ENCODE measurements around the gene CYP4B1.

CYP4B1 gene

DNA sequence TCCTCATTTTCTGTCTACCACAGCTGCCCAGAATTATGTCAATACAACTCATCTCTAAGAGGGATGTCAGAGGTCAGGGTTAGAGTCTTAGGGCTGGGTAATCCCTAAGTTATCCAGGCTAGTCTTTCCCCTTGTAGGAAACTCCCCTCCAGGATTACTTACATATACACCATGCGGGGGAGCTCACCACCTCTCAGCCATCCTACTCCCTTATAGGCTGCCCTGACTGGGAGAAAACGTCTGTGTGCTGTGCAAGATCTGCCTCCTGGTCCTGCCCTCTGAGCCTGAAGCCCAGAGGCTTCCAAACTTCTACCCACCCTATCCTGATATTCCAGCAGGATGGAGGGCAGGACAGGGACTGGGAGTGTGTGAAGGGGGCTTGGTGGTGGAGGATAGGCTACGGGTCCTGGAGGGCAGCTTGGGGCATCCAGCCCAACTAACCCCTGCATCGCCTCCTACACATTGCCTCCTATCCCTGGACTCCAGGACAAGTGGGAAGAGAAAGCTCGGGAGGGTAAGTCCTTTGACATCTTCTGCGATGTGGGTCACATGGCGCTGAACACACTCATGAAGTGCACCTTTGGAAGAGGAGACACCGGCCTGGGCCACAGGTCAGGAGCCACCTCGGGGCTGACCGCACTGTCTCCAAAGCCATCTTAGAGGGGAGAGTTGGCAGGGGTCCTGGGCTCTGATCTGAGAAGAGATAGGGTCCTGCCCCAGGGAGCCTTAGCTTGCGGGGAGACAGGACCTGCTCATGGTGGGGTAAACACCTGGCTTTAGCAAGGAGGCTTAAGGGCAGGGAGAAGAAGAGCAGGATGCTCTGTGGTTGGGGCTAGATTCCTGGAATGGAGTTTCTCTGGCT is 14.4 kb downstream of the CYP4B1 start:
- DNase-seq (ENCODE audit: low spot score) = no peak
- in situ Hi-C loops (cut with MboI; ENCODE audit: low pct_unique_long_range_greater_than_20kb, low sequenced_read_pairs, unreplicated experiment) = no loop called here
- TF ChIP-seq CTCF (IDR thresholded peaks at IDR 0.05; ENCODE audit: extremely low read depth, insufficient read depth, missing control alignments) = no peak

- TF ChIP-seq CTCF (IDR thresholded peaks at IDR 0.05; ENCODE audit: extremely low read depth, insufficient read depth, missing control alignments) = no peak
- in situ Hi-C loops (cut with MboI; ENCODE audit: low pct_unique_long_range_greater_than_20kb, low sequenced_read_pairs, unreplicated experiment) = no loop called here
- DNase-seq (ENCODE audit: low spot score) = no peak
These were observed 15.1 kb downstream of the CYP4B1 start for GRCh38 chr1:46813858-46814396.

GRCh38 chr1:46815133-46815532 is 16.3 kb downstream of the CYP4B1 start:
- no peak for TF ChIP-seq CTCF (IDR thresholded peaks at IDR 0.05; ENCODE audit: extremely low read depth, insufficient read depth, missing control alignments)
- in situ Hi-C loops (cut with MboI; ENCODE audit: low pct_unique_long_range_greater_than_20kb, low sequenced_read_pairs, unreplicated experiment) = no loop called here
- DNase-seq (ENCODE audit: low spot score) = no peak

- TF ChIP-seq CTCF (IDR thresholded peaks at IDR 0.05; ENCODE audit: extremely low read depth, insufficient read depth, missing control alignments) = no peak
- in situ Hi-C loops (cut with MboI; ENCODE audit: low pct_unique_long_range_greater_than_20kb, low sequenced_read_pairs, unreplicated experiment) = no loop called here
These were observed 18.1 kb downstream of the CYP4B1 start for GRCh38 chr1:46816930-46817329.

GRCh38 chr1:46817814-46818213 is 19.0 kb downstream of the CYP4B1 start:
- DNase-seq (ENCODE audit: low spot score) = no peak
- in situ Hi-C loops (cut with MboI; ENCODE audit: low pct_unique_long_range_greater_than_20kb, low sequenced_read_pairs, unreplicated experiment) = no loop called here
- TF ChIP-seq CTCF (IDR thresholded peaks at IDR 0.05; ENCODE audit: extremely low read depth, insufficient read depth, missing control alignments) = no peak

More at GRCh38 chr1:46816930-46817329, 18.1 kb downstream of the CYP4B1 start:
- no peak for DNase-seq (ENCODE audit: low spot score)

DNA sequence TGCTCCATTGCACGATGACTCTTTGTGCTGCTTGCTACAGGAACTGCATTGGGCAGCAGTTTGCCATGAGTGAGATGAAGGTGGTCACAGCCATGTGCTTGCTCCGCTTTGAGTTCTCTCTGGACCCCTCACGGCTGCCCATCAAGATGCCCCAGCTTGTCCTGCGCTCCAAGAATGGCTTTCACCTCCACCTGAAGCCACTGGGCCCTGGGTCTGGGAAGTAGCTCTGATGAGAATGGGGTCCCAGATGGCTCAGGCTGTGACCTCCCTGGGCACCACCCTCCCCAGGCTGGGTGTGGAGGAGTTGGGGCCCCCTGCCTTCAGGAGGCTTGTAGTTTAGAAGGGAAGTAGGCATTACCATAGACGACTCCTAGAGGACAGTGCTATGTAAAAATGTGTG is 19.7 kb downstream of the CYP4B1 start:
- no peak for DNase-seq (ENCODE audit: low spot score)
- in situ Hi-C loops (cut with MboI; ENCODE audit: low pct_unique_long_range_greater_than_20kb, low sequenced_read_pairs, unreplicated experiment) = no loop called here

More for the DNA sequence above, 19.7 kb downstream of the CYP4B1 start:
- TF ChIP-seq CTCF (IDR thresholded peaks at IDR 0.05; ENCODE audit: extremely low read depth, insufficient read depth, missing control alignments) = no peak

Data from GM13977 (cell line).